Testis (tissue), 3 donors: ENCODE measurements around the gene GPC6. TPM values are rescaled to one million over a fixed set of nuclear protein-coding genes. Genes with fewer than 3 reads are reported as not detected.

ENCODE experiments used
- DNase-seq: peaks from one replicate; pipeline ENCODE4 v3.0.0-alpha.2; 2019
- H3K27ac ChIP-seq, 2 donors: fragments of 200-600 bp; sonication (generic); one replicate each; pipeline ENCODE4 v1.5.1; 2019
- H3K27me3 ChIP-seq: fragments of 200-600 bp; sonication (generic); one replicate; pipeline ENCODE4 v1.5.1; 2019
- H3K36me3 ChIP-seq: fragments of 200-600 bp; sonication (generic); one replicate; pipeline ENCODE4 v1.5.1; 2017; ENCODE audit warnings: low read depth; ENCODE audit errors: missing control alignments
- H3K4me1 ChIP-seq: fragments of 200-600 bp; sonication (generic); one replicate; pipeline ENCODE4 v1.5.1; 2019
- H3K4me3 ChIP-seq, 2 donors: fragments of 200-600 bp; sonication (generic); one replicate each; pipeline ENCODE4 v1.5.1; 2017 to 2019
- H3K9me3 ChIP-seq: fragments of 200-600 bp; sonication (generic); one replicate; pipeline ENCODE4 v1.5.1; 2017
- CTCF ChIP-seq, 3 experiments: fragments of 450-650 bp in 2 of 3; fragments of 200-600 bp in 1 of 3; sonication (generic) in 1 of 3; IDR thresholded peaks; one replicate each; pipeline ENCODE4 v1.5.1; 2016 to 2019; ENCODE audit warnings: antibody characterized with exemption in 3 of 3, mild to moderate bottlenecking in 2 of 3, moderate library complexity in 1 of 3
- POLR2A ChIP-seq: fragments of 450-650 bp; IDR thresholded peaks from one replicate; pipeline ENCODE4 v1.6.1; 2017; ENCODE audit warnings: antibody characterized with exemption, mild to moderate bottlenecking, moderate library complexity
- WGBS, 2 donors: methylation state at CpG; one replicate each; pipeline ENCODE4 v1.1.5; 2018; 5-methylcytosine and 5-hydroxymethylcytosine counted together
- intact Hi-C: fragments of 100-400 bp; cut with DNase I; formaldehyde crosslinking; loops from one replicate; pipeline ENCODE4 v1.15.1; 2023; ENCODE audit warnings: low total_unique reads
- polyA plus RNA-seq: library from polyadenylated mRNA; stranded (reverse); fragments of 350-450 nt; fragmentation: Illumina TruSeq; extraction: RNeasy Lipid Tissue Mini Kit (QIAGEN cat#74804); gene quantifications from one replicate; pipeline ENCODE4 v1.2.3, GENCODE V29; 2014; ENCODE audit warnings: low read depth, low replicate concordance; ENCODE audit not compliant: insufficient read depth
- total RNA-seq, 2 donors: library from RNA; depleted of rRNA; stranded (reverse); fragments of >200 nt; gene quantifications; one replicate each; pipeline ENCODE4 v1.2.3, GENCODE V29; 2016

The GPC6 gene
- total and polyA plus RNA-seq, 3 donors from 2014 or later, result 2.2 to 6.9 (median 4.3) TPM

DNA sequence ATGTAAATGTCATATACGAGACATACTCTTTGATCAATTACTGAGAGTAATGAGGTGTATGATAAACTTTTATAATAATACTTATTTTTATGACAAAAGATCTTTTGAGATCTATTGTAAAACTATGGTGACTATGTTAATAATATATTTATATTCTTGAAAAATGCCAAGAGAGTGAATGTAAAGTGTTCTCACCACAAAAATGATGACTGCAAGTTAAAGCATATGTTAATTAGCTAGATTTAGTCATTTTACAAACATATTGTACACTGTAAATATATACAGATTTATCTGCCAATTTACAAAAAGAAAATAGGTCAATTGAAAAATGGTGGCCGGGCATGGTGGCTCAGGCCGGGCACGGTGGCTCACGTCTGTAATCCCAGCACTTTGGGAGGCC lies 81.0 kb downstream of the GPC6 start:
- no peak overlapping the region for H3K4me3 ChIP-seq
- H3K36me3 ChIP-seq, result no peaks in the 10 kb centered on the region
- no peak overlapping the region for H3K27ac ChIP-seq
- H3K4me1 ChIP-seq, result no peaks in the 10 kb centered on the region
- DNase-seq, result no peak
- intact Hi-C loops, result no loop called here
- TF ChIP-seq CTCF (IDR thresholded peaks at IDR 0.05) (no peak), POLR2A (no peak)
- no peaks in the 10 kb centered on the region for H3K27me3 ChIP-seq
- WGBS, 2 donors, result 91 to 94% methylated on average over 5 of the region's 5 CpGs
- H3K9me3 ChIP-seq, result no peaks in the 10 kb centered on the region

GRCh38 chr13:93309886-93310523 lies 83.4 kb downstream of the GPC6 start:
- H3K27me3 ChIP-seq, result no peaks in the 10 kb centered on the region
- 66 to 71% methylated on average over 7 of the region's 7 CpGs for WGBS, 2 donors
- DNase-seq, result no peak

DNA sequence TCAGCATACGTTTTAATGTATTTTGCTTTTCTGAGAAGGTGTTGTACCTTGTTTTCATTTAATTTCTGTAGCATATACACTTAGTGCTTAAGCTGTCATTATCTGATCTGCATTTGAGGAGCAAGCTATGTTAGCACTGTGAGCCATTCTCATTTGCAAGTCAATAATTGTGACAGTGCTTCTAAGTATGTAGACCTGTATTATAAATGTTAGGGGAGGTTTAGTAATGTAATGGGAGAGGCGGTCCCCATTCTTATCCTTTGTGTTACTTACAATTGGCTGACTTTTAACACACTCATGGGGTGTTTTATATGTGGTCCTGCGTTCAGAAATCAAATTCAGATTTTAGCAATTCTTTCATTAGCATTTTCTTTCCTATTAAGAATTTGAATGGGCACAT lies 90.2 kb downstream of the GPC6 start:
- DNase-seq, result no peak
- no peaks in the 10 kb centered on the region for H3K4me1 ChIP-seq
- no peaks in the 10 kb centered on the region for H3K36me3 ChIP-seq
- H3K4me3 ChIP-seq, result no peak overlapping the region
- intact Hi-C loops, result no loop called here
- H3K9me3 ChIP-seq, result no peaks in the 10 kb centered on the region
- 88 to 93% methylated on average over 3 of the region's 3 CpGs for WGBS, 2 donors
- H3K27me3 ChIP-seq, result no peaks in the 10 kb centered on the region
- TF ChIP-seq CTCF (IDR thresholded peaks at IDR 0.05) (no peak), POLR2A (no peak)
- H3K27ac ChIP-seq, result no peak overlapping the region

More at GRCh38 chr13:93309886-93310523, 83.4 kb downstream of the GPC6 start:
- intact Hi-C loops, result no loop called here
- H3K4me1 ChIP-seq, result no peaks in the 10 kb centered on the region
- TF ChIP-seq POLR2A (no peak), CTCF (IDR thresholded peaks at IDR 0.05) (no peak)
- H3K4me3 ChIP-seq, result no peak overlapping the region
- no peaks in the 10 kb centered on the region for H3K9me3 ChIP-seq
- H3K27ac ChIP-seq, result no peak overlapping the region
- no peaks in the 10 kb centered on the region for H3K36me3 ChIP-seq

DNA sequence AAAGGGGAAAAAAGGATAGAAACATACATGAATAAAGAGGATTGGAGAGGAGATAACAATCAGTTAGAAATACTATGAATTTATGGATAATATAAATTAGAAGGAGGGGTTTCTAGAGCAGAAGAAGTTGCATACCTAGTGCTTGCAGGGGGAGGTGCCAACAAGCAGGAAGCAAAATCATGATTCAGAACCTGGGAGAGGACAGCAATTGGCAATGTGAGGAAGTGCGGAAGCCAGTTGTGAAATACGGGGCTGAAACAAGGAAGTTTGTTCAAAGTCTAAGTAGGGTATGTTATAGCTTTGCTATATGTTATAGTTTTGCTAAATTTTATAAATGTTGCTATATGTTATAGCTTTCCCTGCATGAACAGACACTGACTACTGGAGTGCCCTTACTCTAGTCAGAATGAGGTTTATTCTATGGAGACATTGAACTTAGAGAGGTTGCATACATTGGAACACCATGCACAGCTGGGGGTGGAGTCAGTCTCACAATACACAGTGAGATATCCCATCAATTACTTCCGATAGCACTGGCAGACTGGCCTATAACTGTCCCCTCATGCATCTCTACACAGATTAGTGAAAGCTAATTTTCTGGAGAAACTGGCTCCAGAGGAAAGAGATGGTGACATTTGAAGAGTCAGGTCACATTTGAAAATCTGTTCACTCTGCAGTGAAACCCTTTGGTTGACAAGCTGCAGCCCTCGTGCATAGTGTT lies 92.1 kb downstream of the GPC6 start:
- Histone ChIP-seq H3K4me1 (no peaks in the 10 kb centered on the region), H3K9me3 (no peaks in the 10 kb centered on the region), H3K27ac (no peak overlapping the region), H3K4me3 (no peak overlapping the region), H3K36me3 (no peaks in the 10 kb centered on the region), H3K27me3 (no peaks in the 10 kb centered on the region)
- no peak for DNase-seq
- intact Hi-C loops, result no loop called here
- TF ChIP-seq CTCF (IDR thresholded peaks at IDR 0.05) (no peak), POLR2A (no peak)
- 80 to 87% methylated on average over 4 of the region's 4 CpGs for WGBS, 2 donors
